ENCODE results near the gene PLEKHG5. TPM values are rescaled to one million over a fixed set of nuclear protein-coding genes. Genes with fewer than 3 reads are reported as not detected.

The PLEKHG5 gene, protein sequence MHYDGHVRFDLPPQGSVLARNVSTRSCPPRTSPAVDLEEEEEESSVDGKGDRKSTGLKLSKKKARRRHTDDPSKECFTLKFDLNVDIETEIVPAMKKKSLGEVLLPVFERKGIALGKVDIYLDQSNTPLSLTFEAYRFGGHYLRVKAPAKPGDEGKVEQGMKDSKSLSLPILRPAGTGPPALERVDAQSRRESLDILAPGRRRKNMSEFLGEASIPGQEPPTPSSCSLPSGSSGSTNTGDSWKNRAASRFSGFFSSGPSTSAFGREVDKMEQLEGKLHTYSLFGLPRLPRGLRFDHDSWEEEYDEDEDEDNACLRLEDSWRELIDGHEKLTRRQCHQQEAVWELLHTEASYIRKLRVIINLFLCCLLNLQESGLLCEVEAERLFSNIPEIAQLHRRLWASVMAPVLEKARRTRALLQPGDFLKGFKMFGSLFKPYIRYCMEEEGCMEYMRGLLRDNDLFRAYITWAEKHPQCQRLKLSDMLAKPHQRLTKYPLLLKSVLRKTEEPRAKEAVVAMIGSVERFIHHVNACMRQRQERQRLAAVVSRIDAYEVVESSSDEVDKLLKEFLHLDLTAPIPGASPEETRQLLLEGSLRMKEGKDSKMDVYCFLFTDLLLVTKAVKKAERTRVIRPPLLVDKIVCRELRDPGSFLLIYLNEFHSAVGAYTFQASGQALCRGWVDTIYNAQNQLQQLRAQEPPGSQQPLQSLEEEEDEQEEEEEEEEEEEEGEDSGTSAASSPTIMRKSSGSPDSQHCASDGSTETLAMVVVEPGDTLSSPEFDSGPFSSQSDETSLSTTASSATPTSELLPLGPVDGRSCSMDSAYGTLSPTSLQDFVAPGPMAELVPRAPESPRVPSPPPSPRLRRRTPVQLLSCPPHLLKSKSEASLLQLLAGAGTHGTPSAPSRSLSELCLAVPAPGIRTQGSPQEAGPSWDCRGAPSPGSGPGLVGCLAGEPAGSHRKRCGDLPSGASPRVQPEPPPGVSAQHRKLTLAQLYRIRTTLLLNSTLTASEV
- total RNA-seq: 10 to 100 TPM; 17.9 to 42.7 (median 37.1) TPM

DNA sequence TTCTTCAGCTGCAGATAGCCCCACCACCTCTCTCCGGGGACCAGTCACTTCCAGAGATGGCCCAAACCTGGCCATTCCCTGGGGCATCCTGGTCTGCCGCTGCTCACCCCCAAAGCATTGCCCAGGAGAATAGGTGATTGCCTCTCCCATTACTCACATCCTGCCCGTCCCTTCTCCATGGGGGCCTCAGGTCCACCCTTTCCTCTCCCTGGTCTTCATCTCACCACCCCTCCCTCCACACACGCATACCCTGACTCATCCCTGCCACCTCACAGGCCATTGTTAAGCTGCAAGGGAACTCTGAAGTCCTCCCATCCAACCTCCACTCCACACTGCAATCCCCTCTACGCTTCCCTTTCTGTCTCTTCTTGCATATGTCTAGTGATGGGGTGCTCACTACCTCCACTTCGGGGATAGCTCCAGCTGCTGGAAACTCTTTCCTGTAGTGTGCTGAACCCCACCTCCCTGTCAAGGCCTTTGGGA is at the start of gene PLEKHG5:
PLEKHG5 (minus strand) TSS at position 188 of the 483 bp plus-strand sequence. CDS start 14,096 bp downstream, outside the sequence.
- H3K4me1 ChIP-seq: peaks cover 7 to 36% (median 26%) of the 10 kb centered on the region in 4 donors
- no peaks in the 10 kb centered on the region for H3K36me3 ChIP-seq
- in situ Hi-C loops (cut with MboI; ENCODE audit: low pct_ligation_motif_present in 1 of 4, low pct_unique_long_range_greater_than_20kb in 1 of 4, low sequenced_read_pairs in 3 of 4): loop anchor here in 3 of 4 donors (25.0 kb wide), 1 partner anchor 146 kb away; no protein-coding TSS in a partner anchor
- intact Hi-C loops (cut with DNase I; ENCODE audit: low total_unique reads): no loop called here
- peak within 1 kb of the TSS; percentile 51 to 90 (median 60) for H3K4me3 ChIP-seq
- 76 to 77% methylated on average over 3 to 6 of the region's 6 CpGs for WGBS, 2 donors (ENCODE audit: low coverage in 1 of 2)
- TF ChIP-seq POLR2A (IDR thresholded peaks at IDR 0.05) (no peak), POLR2AphosphoS5 (IDR thresholded peaks at IDR 0.05) (no peak), EP300 (IDR thresholded peaks at IDR 0.05; ENCODE audit: low read depth) (no peak)
- TF ChIP-seq, protein P1, sequence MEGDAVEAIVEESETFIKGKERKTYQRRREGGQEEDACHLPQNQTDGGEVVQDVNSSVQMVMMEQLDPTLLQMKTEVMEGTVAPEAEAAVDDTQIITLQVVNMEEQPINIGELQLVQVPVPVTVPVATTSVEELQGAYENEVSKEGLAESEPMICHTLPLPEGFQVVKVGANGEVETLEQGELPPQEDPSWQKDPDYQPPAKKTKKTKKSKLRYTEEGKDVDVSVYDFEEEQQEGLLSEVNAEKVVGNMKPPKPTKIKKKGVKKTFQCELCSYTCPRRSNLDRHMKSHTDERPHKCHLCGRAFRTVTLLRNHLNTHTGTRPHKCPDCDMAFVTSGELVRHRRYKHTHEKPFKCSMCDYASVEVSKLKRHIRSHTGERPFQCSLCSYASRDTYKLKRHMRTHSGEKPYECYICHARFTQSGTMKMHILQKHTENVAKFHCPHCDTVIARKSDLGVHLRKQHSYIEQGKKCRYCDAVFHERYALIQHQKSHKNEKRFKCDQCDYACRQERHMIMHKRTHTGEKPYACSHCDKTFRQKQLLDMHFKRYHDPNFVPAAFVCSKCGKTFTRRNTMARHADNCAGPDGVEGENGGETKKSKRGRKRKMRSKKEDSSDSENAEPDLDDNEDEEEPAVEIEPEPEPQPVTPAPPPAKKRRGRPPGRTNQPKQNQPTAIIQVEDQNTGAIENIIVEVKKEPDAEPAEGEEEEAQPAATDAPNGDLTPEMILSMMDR (IDR thresholded peaks at IDR 0.05): no peak
- H3K27ac ChIP-seq: peak within 1 kb of the TSS; percentile 75 to 87 (median 80)
- DNase-seq: no peak
- H3K9me3 ChIP-seq: no peaks in the 10 kb centered on the region
- H3K27me3 ChIP-seq: peaks cover 11% of the 10 kb centered on the region

DNA sequence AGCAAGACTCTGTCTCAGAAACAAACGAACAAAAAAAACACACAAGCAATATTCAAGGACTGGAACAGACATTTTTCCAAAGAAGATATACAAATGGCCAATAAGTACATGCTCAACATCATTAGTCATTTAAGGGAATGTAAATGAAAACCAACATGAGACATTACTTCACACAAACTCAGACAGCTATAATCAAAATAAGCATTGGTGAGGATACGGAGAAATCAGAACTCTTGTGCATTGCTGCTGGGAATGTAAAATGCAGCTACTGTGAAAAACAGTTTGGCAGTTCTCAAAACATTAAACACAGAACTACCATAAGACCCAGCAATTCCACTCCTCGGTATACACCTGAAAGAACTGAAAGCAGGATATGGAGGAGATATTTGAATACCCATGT is 47.5 kb upstream of the PLEKHG5 start:
- Histone ChIP-seq H3K36me3 (peaks cover 0 to 14% (median 5%) of the 10 kb centered on the region in 4 donors), H3K4me3 (no peak overlapping the region), H3K9me3 (no peaks in the 10 kb centered on the region), H3K27ac (no peak overlapping the region), H3K27me3 (no peaks in the 10 kb centered on the region), H3K4me1 (no peaks in the 10 kb centered on the region)
- no peak for DNase-seq
- in situ Hi-C loops (cut with MboI; ENCODE audit: low pct_ligation_motif_present in 1 of 4, low pct_unique_long_range_greater_than_20kb in 1 of 4, low sequenced_read_pairs in 3 of 4) (no loop called here), intact Hi-C loops (cut with DNase I; ENCODE audit: low total_unique reads) (no loop called here)
- TF ChIP-seq, protein P1 (IDR thresholded peaks at IDR 0.05): no peak
- TF ChIP-seq EP300 (IDR thresholded peaks at IDR 0.05; ENCODE audit: low read depth) (no peak), POLR2A (IDR thresholded peaks at IDR 0.05) (no peak), POLR2AphosphoS5 (IDR thresholded peaks at IDR 0.05) (no peak)
- WGBS, 2 donors (ENCODE audit: low coverage in 1 of 2): 49 to 58% methylated on average over 3 of the region's 3 CpGs

DNA sequence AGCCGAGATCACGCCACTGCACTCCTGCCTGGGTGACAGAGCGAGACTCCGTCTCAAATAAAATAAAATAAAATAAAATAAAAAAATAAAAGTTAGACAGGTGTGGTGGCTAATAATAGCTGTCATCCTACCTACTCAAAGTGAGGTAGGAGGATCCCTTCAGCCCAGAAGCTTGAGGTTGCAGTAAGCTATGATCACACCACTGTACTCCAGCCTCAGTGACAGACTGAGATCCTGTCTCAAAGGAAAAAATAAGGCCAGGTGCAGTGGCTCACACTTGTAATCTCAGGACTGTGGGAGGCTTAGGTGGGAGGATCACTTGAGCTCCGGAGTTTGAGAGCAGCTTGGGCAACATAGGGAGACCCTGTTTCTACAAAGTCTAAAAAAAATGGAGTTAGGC is 44.8 kb upstream of the PLEKHG5 start:
- H3K4me3 ChIP-seq: no peak overlapping the region
- intact Hi-C loops (cut with DNase I; ENCODE audit: low total_unique reads): no loop called here
- DNase-seq: no peak
- H3K27ac ChIP-seq: no peak overlapping the region
- H3K27me3 ChIP-seq: no peaks in the 10 kb centered on the region
- H3K9me3 ChIP-seq: no peaks in the 10 kb centered on the region
- TF ChIP-seq EP300 (IDR thresholded peaks at IDR 0.05; ENCODE audit: low read depth) (no peak), POLR2AphosphoS5 (IDR thresholded peaks at IDR 0.05) (no peak), POLR2A (IDR thresholded peaks at IDR 0.05) (no peak)
- TF ChIP-seq, protein P1 (IDR thresholded peaks at IDR 0.05): no peak
- in situ Hi-C loops (cut with MboI; ENCODE audit: low pct_ligation_motif_present in 1 of 4, low pct_unique_long_range_greater_than_20kb in 1 of 4, low sequenced_read_pairs in 3 of 4): no loop called here
- 89 to 100% methylated on average over 4 of the region's 5 CpGs for WGBS, 2 donors (ENCODE audit: low coverage in 1 of 2)
- H3K4me1 ChIP-seq: no peaks in the 10 kb centered on the region
- peaks cover 0 to 19% (median 11%) of the 10 kb centered on the region in 4 donors for H3K36me3 ChIP-seq

Data from transverse colon (tissue), 4 donors.